Kidney (tissue), 14 donors: Measurements from ENCODE around the gene DEK. TPM values are rescaled to one million over a fixed set of nuclear protein-coding genes. Genes with fewer than 3 reads are reported as not detected.

Experiments used
- DNase-seq, 5 donors: peaks; one replicate each; pipeline ENCODE4 v3.0.0-alpha.2; 2013 to 2020
- FAIRE-seq: peaks from 2 replicates; lab custom pipeline; 2012; peaks lifted over from hg19 to GRCh38; lab: Jason Lieb, UNC
- H3K27ac ChIP-seq, 2 donors: one replicate each; pipeline ENCODE4 v1.7.0; 2013; ENCODE audit warnings: low read depth in 2 of 2, low read length in 2 of 2, inconsistent platforms in 1 of 2
- H3K27me3 ChIP-seq: one replicate; pipeline ENCODE4 v1.7.1; 2013; ENCODE audit warnings: low read length, inconsistent platforms; ENCODE audit not compliant: control insufficient read depth, insufficient read depth
- H3K36me3 ChIP-seq, 3 donors: one replicate each; pipeline versions ENCODE4 v1.7.0 to v1.7.1; 2013; ENCODE audit warnings: low read length in 3 of 3, control low read depth in 1 of 3, inconsistent platforms in 1 of 3; ENCODE audit not compliant: insufficient read depth in 3 of 3, control insufficient read depth in 2 of 3
- H3K4me1 ChIP-seq, 3 donors: one replicate each; pipeline versions ENCODE4 v1.7.0 to v1.7.1; 2013; ENCODE audit warnings: low read length in 3 of 3, inconsistent platforms in 1 of 3, low read depth in 1 of 3; ENCODE audit not compliant: control insufficient read depth in 2 of 3, insufficient read depth in 2 of 3
- H3K4me3 ChIP-seq, 3 donors: one replicate each; pipeline versions ENCODE4 v1.7.0 to v1.8.1; 2013; ENCODE audit warnings: low read length in 3 of 3, control low read depth in 1 of 3, inconsistent platforms in 1 of 3
- H3K9ac ChIP-seq, 3 donors: one replicate each; pipeline versions ENCODE4 v1.7.0 to v1.7.1; 2013; ENCODE audit warnings: low read length in 3 of 3, control low read depth in 1 of 3, inconsistent platforms in 1 of 3
- H3K9me3 ChIP-seq, 3 donors: one replicate each; pipeline versions ENCODE4 v1.7.0 to v1.7.1; 2013; ENCODE audit warnings: low read length in 3 of 3, control low read depth in 1 of 3, inconsistent platforms in 1 of 3; ENCODE audit not compliant: control insufficient read depth in 2 of 3, insufficient read depth in 1 of 3
- CTCF ChIP-seq: IDR thresholded peaks from 3 replicates; pipeline ENCODE4 v1.5.1; 2012; ENCODE audit warnings: mild to moderate bottlenecking, moderate library complexity, borderline replicate concordance; ENCODE audit not compliant: insufficient read depth; ENCODE audit errors: extremely low read depth
- intact Hi-C: fragments of 100-400 bp; cut with DNase I; formaldehyde crosslinking; loops from one replicate; pipeline ENCODE4 v1.11.1; 2022
- polyA plus RNA-seq: library from polyadenylated mRNA; stranded (reverse); fragments of 350-450 nt; fragmentation: Illumina TruSeq; extraction: RNeasy Lipid Tissue Mini Kit (QIAGEN cat#74804); gene quantifications from one replicate; pipeline ENCODE4 v1.2.3, GENCODE V29; 2014; ENCODE audit warnings: low read depth, low replicate concordance; ENCODE audit not compliant: insufficient read depth
- total RNA-seq: library from RNA; stranded (reverse); fragmentation: NEBNext Ultra II Directional; extraction: Animal tissue kit (Norgen Biotek cat#: 25700); gene quantifications from one replicate; pipeline ENCODE4 v1.2.1, GENCODE V29; 2021
- donor health status: control.
- donor health status: control.
- donor health status: control.
- donor health status: control.
- donor health status: control.
- donor health status: DM: yes; HTN: yes; CAD: no.
- donor health status: Normal renal cell carcinoma (clear cell type).

Gene DEK
- total and polyA plus RNA-seq, 2 donors from 2014 or later: 23.7 to 67.2 TPM

GRCh38 chr6:18245642-18246041 is 18.7 kb downstream of the DEK start:
- intact Hi-C loops: no loop called here
- no peak overlapping the region for H3K9ac ChIP-seq
- H3K36me3 ChIP-seq: peaks cover 3 to 21% (median 9%) of the 10 kb centered on the region in 3 donors
- no peak for FAIRE-seq
- H3K27me3 ChIP-seq: no peaks in the 10 kb centered on the region
- no peak for DNase-seq
- no peaks in the 10 kb centered on the region for H3K9me3 ChIP-seq
- H3K27ac ChIP-seq: no peak overlapping the region
- H3K4me3 ChIP-seq: no peak overlapping the region
- no peaks in the 10 kb centered on the region for H3K4me1 ChIP-seq
- no peak for TF ChIP-seq CTCF

GRCh38 chr6:18245079-18245478 is 19.3 kb downstream of the DEK start:
- Histone ChIP-seq H3K36me3 (peaks cover 3 to 21% (median 9%) of the 10 kb centered on the region in 3 donors), H3K27me3 (no peaks in the 10 kb centered on the region), H3K4me1 (no peaks in the 10 kb centered on the region), H3K4me3 (no peak overlapping the region), H3K9me3 (no peaks in the 10 kb centered on the region), H3K9ac (no peak overlapping the region), H3K27ac (no peak overlapping the region)
- FAIRE-seq (no peak), DNase-seq (no peak)
- intact Hi-C loops: no loop called here
- TF ChIP-seq CTCF: no peak

GRCh38 chr6:18244251-18244650 is 20.1 kb downstream of the DEK start:
- H3K9me3 ChIP-seq: no peaks in the 10 kb centered on the region
- H3K4me1 ChIP-seq: no peaks in the 10 kb centered on the region
- FAIRE-seq (no peak), DNase-seq (no peak)
- H3K27ac ChIP-seq: no peak overlapping the region
- TF ChIP-seq CTCF: no peak
- H3K27me3 ChIP-seq: no peaks in the 10 kb centered on the region
- no peak overlapping the region for H3K9ac ChIP-seq
- intact Hi-C loops: no loop called here
- peaks cover 3 to 21% (median 8%) of the 10 kb centered on the region in 3 donors for H3K36me3 ChIP-seq
- H3K4me3 ChIP-seq: no peak overlapping the region

- no peaks in the 10 kb centered on the region for H3K4me1 ChIP-seq
- H3K9ac ChIP-seq: no peak overlapping the region
- H3K27ac ChIP-seq: no peak overlapping the region
- H3K9me3 ChIP-seq: no peaks in the 10 kb centered on the region
- peaks cover 3 to 12% (median 6%) of the 10 kb centered on the region in 3 donors for H3K36me3 ChIP-seq
- no peaks in the 10 kb centered on the region for H3K27me3 ChIP-seq
- DNase-seq: no peak
- no peak for TF ChIP-seq CTCF
- H3K4me3 ChIP-seq: no peak overlapping the region
- no peak for FAIRE-seq
- intact Hi-C loops: no loop called here
These were observed 20.9 kb downstream of the DEK start for GRCh38 chr6:18243302-18243893.
